ENCODE measurements around the gene LHX3.

LHX3 gene

DNA sequence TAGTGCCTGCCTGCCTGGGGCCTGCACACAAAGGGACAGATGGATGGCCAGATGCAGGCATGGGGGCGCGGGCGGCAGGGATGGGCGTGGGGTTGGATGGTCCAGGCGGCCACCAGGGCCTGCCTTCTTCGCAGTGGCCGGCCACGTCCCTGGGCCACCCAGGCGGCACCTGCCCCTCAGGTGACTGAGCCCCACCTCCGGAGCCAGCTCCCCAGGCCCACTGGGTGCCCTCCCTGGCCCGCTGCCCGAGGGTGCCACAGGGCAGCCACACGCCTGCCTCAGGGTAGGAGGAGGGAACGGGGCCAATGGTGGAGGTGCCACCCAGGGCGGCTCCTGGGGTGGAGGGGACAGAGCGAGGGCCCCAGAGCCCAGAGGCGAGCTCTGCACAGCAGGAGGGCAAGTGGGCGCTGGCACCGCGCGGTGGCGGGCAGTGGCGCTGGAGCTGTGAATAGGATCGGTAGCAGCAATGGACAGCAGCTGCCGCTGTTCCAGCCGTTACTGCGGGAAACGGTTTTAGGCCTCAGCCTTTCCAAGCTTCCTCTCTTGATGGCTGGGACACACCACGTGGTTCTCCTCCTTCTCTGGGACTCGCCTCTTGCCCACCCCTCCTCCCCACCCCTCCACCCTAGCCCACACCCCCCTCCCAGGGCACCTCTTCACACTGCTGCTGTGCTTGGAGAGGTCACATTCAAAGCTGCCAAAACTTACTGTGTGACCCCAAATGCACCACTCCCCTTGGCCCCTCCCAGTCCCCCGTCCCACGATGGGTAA lies 19.1 kb downstream of the LHX3 start:
- Histone ChIP-seq H3K27me3 (ENCODE audit: insufficient read depth, low read length, poor library complexity, severe bottlenecking) (no peaks in the 10 kb centered on the region), H4K20me1 (ENCODE audit: insufficient read depth, low read length, poor library complexity, severe bottlenecking) (no peaks in the 10 kb centered on the region), H3K9me2 (replicated peaks; ENCODE audit: low read depth, low read length) (no peaks in the 10 kb centered on the region), H3K9me3 (ENCODE audit: insufficient read depth, low read depth, low read length) (no peaks in the 10 kb centered on the region), H3K4me3 (ENCODE audit: low read length, poor library complexity, severe bottlenecking) (no peak overlapping the region), H3K36me3 (ENCODE audit: insufficient read depth, low read length) (no peaks in the 10 kb centered on the region), H3K4me2 (ENCODE audit: low read depth, low read length, poor library complexity, severe bottlenecking) (no peak overlapping the region), H3K79me2 (ENCODE audit: insufficient read depth, low read length) (no peaks in the 10 kb centered on the region), H3K4me1 (ENCODE audit: insufficient read depth, low read length, poor library complexity, severe bottlenecking) (no peaks in the 10 kb centered on the region), H3K9ac (ENCODE audit: low read depth, low read length, poor library complexity, severe bottlenecking) (no peak overlapping the region), H3F3A (ENCODE audit: low read depth) (no peaks in the 10 kb centered on the region), H2AFZ (ENCODE audit: low read length) (no peak overlapping the region)
- TF ChIP-seq EZH2phosphoT487 (IDR thresholded peaks at IDR 0.05; ENCODE audit: borderline replicate concordance): no peak
- no peak for TF ChIP-seq CTCF (conservative IDR thresholded peaks at IDR 0.05; ENCODE audit: low read length)

GRCh38 chr9:136185066-136185465 lies 19.9 kb downstream of the LHX3 start:
- H3K4me3 ChIP-seq (ENCODE audit: low read length, poor library complexity, severe bottlenecking): no peak overlapping the region
- no peaks in the 10 kb centered on the region for H3K27me3 ChIP-seq (ENCODE audit: insufficient read depth, low read length, poor library complexity, severe bottlenecking)
- no peak overlapping the region for H3K9ac ChIP-seq (ENCODE audit: low read depth, low read length, poor library complexity, severe bottlenecking)

GRCh38 chr9:136182850-136183422 lies 22.0 kb downstream of the LHX3 start:
- Histone ChIP-seq H3K4me3 (ENCODE audit: low read length, poor library complexity, severe bottlenecking) (no peak overlapping the region), H3K9ac (ENCODE audit: low read depth, low read length, poor library complexity, severe bottlenecking) (no peak overlapping the region), H3F3A (ENCODE audit: low read depth) (no peaks in the 10 kb centered on the region), H3K36me3 (ENCODE audit: insufficient read depth, low read length) (no peaks in the 10 kb centered on the region), H3K4me1 (ENCODE audit: insufficient read depth, low read length, poor library complexity, severe bottlenecking) (no peaks in the 10 kb centered on the region), H3K79me2 (ENCODE audit: insufficient read depth, low read length) (no peaks in the 10 kb centered on the region), H4K20me1 (ENCODE audit: insufficient read depth, low read length, poor library complexity, severe bottlenecking) (no peaks in the 10 kb centered on the region), H3K9me3 (ENCODE audit: insufficient read depth, low read depth, low read length) (no peaks in the 10 kb centered on the region), H3K27me3 (ENCODE audit: insufficient read depth, low read length, poor library complexity, severe bottlenecking) (no peaks in the 10 kb centered on the region), H2AFZ (ENCODE audit: low read length) (no peak overlapping the region), H3K4me2 (ENCODE audit: low read depth, low read length, poor library complexity, severe bottlenecking) (no peak overlapping the region), H3K9me2 (replicated peaks; ENCODE audit: low read depth, low read length) (no peaks in the 10 kb centered on the region)
- TF ChIP-seq EZH2phosphoT487 (IDR thresholded peaks at IDR 0.05; ENCODE audit: borderline replicate concordance) (no peak), CTCF (conservative IDR thresholded peaks at IDR 0.05; ENCODE audit: low read length) (no peak)

More at GRCh38 chr9:136185066-136185465, 19.9 kb downstream of the LHX3 start:
- Histone ChIP-seq H3K9me2 (replicated peaks; ENCODE audit: low read depth, low read length) (no peaks in the 10 kb centered on the region), H3K4me2 (ENCODE audit: low read depth, low read length, poor library complexity, severe bottlenecking) (no peak overlapping the region), H3K79me2 (ENCODE audit: insufficient read depth, low read length) (no peaks in the 10 kb centered on the region), H3K4me1 (ENCODE audit: insufficient read depth, low read length, poor library complexity, severe bottlenecking) (no peaks in the 10 kb centered on the region), H3F3A (ENCODE audit: low read depth) (no peaks in the 10 kb centered on the region), H3K9me3 (ENCODE audit: insufficient read depth, low read depth, low read length) (no peaks in the 10 kb centered on the region), H2AFZ (ENCODE audit: low read length) (no peak overlapping the region), H4K20me1 (ENCODE audit: insufficient read depth, low read length, poor library complexity, severe bottlenecking) (no peaks in the 10 kb centered on the region), H3K36me3 (ENCODE audit: insufficient read depth, low read length) (no peaks in the 10 kb centered on the region)
- TF ChIP-seq EZH2phosphoT487 (IDR thresholded peaks at IDR 0.05; ENCODE audit: borderline replicate concordance): no peak
- no peak for TF ChIP-seq CTCF (conservative IDR thresholded peaks at IDR 0.05; ENCODE audit: low read length)
